HFF-Myc (cell line): ENCODE measurements around the gene TBCD.

Source experiments
- DNase-seq: peaks from one replicate; pipeline ENCODE4 v3.0.0-alpha.2; 2011; ENCODE audit warnings: low read depth; ENCODE audit errors: extremely low read depth
- H3K4me3 ChIP-seq: replicated peaks from 2 replicates; pipeline ENCODE4 v1.5.1; 2011; ENCODE audit warnings: low read depth, mild to moderate bottlenecking, control low read depth, low read length
- CTCF ChIP-seq: IDR thresholded peaks from 2 replicates; pipeline ENCODE4 v1.5.1; 2012; ENCODE audit warnings: mild to moderate bottlenecking, low read depth, low read length, control low read depth; ENCODE audit errors: missing control alignments

Gene TBCD

GRCh38 chr17:82831041-82831817 is 79.4 kb downstream of the TBCD start:
- DNase-seq: no peak
- no peak overlapping the region for H3K4me3 ChIP-seq
- no peak for TF ChIP-seq CTCF

- no peak for DNase-seq
- no peak overlapping the region for H3K4me3 ChIP-seq
- TF ChIP-seq CTCF: no peak
Observed at GRCh38 chr17:82831818-82832200, 79.9 kb downstream of the TBCD start.

GRCh38 chr17:82832411-82832810 is 80.5 kb downstream of the TBCD start:
- no peak overlapping the region for H3K4me3 ChIP-seq
- no peak for DNase-seq
- TF ChIP-seq CTCF: no peak

GRCh38 chr17:82832881-82833475 is 81.1 kb downstream of the TBCD start:
- DNase-seq: no peak
- H3K4me3 ChIP-seq: no peak overlapping the region
- TF ChIP-seq CTCF: no peak

- TF ChIP-seq CTCF: no peak
- no peak overlapping the region for H3K4me3 ChIP-seq
- DNase-seq: no peak
Observed at GRCh38 chr17:82835122-82835521, 83.3 kb downstream of the TBCD start.

- DNase-seq: no peak
- no peak for TF ChIP-seq CTCF
- H3K4me3 ChIP-seq: no peak overlapping the region
Observed at GRCh38 chr17:82835766-82836512, 84.1 kb downstream of the TBCD start.
